ENCODE measurements around the gene DNAH1. TPM values are rescaled to one million over a fixed set of nuclear protein-coding genes. Genes with fewer than 3 reads are reported as not detected.

Gene DNAH1
- total RNA-seq, 4 donors from 2014 or later, result 1.4 to 6.8 (median 2.0) TPM

DNA sequence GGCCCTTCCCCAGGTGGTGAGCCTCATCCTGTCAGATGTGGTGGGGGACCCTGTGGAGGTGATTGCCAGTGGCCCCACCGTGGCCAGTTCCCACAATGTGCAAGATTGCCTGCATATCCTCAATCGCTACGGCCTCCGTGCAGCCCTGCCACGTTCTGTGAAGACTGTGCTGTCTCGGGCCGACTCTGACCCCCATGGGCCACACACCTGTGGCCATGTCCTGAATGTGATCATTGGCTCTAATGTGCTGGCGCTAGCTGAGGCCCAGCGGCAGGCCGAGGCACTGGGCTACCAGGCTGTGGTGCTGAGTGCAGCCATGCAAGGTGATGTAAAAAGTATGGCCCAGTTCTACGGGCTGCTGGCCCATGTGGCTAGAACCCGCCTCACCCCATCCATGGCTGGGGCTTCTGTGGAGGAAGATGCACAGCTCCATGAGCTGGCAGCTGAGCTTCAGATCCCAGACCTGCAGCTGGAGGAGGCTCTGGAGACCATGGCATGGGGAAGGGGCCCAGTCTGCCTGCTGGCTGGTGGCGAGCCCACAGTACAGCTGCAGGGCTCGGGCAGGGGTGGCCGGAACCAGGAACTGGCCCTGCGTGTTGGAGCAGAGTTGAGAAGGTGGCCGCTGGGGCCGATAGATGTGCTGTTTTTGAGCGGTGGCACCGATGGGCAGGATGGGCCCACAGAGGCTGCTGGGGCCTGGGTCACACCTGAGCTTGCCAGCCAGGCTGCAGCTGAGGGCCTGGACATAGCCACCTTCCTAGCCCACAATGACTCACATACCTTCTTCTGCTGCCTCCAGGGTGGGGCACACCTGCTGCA is 23.7 kb upstream of the DNAH1 start:
- ATAC-seq, result no peak
- peaks cover 0 to 25% of the 10 kb centered on the region in 2 donors for H3K36me3 ChIP-seq
- intact Hi-C loops (cut with DNase I; ENCODE audit: low total_unique reads), result no loop called here

DNA sequence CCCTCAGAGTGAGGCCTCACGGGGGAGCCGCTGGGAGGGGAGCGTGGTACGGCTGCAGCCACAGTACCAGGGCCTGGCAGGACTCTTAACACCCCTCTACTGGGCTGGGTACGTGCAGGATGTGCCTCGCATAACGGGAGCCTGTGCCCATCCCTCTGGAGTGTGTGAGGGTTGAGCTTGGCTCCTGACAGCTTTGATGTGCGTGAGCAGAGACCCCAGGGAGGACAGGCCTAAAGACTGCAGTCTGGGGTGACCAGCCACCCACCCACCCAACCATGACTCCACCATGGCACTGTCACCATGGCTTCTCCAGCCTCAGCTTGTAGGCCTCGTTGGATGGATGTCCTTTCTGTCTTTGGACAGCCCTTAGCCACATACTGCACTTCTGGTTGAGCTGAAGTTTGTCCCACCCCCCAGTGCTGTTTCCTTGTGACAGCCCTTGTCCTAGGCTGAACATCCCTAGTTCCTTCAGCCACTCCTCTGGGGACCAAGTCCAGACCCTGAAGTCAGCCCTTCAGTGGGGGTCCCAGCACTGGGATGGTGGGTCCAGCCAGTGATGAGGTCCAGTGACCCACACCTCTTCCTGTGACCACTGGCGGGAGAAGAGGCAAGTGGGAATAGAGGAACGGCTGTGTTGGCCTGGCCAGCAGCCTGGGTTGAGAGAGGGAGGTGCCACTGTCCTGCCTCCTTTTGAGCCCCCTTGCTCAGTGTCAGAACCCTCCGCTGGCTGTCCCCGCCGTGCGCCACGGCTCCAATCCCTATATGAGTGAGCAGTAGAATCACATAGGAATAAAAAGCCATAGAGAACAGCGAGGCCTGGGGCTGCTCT is 22.4 kb upstream of the DNAH1 start:
- H3K9me3 ChIP-seq, result no peaks in the 10 kb centered on the region
- intact Hi-C loops (cut with DNase I; ENCODE audit: low total_unique reads), result no loop called here
- ATAC-seq (no peak), DNase-seq (no peak)
- H3K27me3 ChIP-seq, result no peaks in the 10 kb centered on the region
- in situ Hi-C loops (cut with MboI; ENCODE audit: low sequenced_read_pairs in 4 of 4), result no loop called here
- H3K4me1 ChIP-seq, result peaks cover 0 to under 1% of the 10 kb centered on the region in 2 donors
- peaks cover 0 to 25% of the 10 kb centered on the region in 2 donors for H3K36me3 ChIP-seq
- H3K4me3 ChIP-seq, result no peak overlapping the region
- TF ChIP-seq, protein P1, sequence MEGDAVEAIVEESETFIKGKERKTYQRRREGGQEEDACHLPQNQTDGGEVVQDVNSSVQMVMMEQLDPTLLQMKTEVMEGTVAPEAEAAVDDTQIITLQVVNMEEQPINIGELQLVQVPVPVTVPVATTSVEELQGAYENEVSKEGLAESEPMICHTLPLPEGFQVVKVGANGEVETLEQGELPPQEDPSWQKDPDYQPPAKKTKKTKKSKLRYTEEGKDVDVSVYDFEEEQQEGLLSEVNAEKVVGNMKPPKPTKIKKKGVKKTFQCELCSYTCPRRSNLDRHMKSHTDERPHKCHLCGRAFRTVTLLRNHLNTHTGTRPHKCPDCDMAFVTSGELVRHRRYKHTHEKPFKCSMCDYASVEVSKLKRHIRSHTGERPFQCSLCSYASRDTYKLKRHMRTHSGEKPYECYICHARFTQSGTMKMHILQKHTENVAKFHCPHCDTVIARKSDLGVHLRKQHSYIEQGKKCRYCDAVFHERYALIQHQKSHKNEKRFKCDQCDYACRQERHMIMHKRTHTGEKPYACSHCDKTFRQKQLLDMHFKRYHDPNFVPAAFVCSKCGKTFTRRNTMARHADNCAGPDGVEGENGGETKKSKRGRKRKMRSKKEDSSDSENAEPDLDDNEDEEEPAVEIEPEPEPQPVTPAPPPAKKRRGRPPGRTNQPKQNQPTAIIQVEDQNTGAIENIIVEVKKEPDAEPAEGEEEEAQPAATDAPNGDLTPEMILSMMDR (IDR thresholded peaks at IDR 0.05 in 4 of 5, conservative IDR thresholded peaks at IDR 0.05 in 1 of 5), result no peak
- no peak for TF ChIP-seq POLR2A (IDR thresholded peaks at IDR 0.05)
- H3K27ac ChIP-seq, result no peak overlapping the region

More for the DNA sequence above, 23.7 kb upstream of the DNAH1 start:
- in situ Hi-C loops (cut with MboI; ENCODE audit: low sequenced_read_pairs in 4 of 4), result no loop called here
- no peaks in the 10 kb centered on the region for H3K27me3 ChIP-seq
- H3K27ac ChIP-seq, result no peak overlapping the region
- H3K9me3 ChIP-seq, result no peaks in the 10 kb centered on the region
- peaks cover 5 to 6% of the 10 kb centered on the region in 2 donors for H3K4me1 ChIP-seq
- no peak overlapping the region for H3K4me3 ChIP-seq
- TF ChIP-seq, protein P1 (IDR thresholded peaks at IDR 0.05 in 4 of 5, conservative IDR thresholded peaks at IDR 0.05 in 1 of 5), result no peak
- no peak for TF ChIP-seq POLR2A (IDR thresholded peaks at IDR 0.05)
- DNase-seq, result no peak

- Histone ChIP-seq H3K36me3 (peaks cover 0 to 25% of the 10 kb centered on the region in 2 donors), H3K4me3 (no peak overlapping the region), H3K9me3 (no peaks in the 10 kb centered on the region), H3K27me3 (no peaks in the 10 kb centered on the region), H3K4me1 (no peaks in the 10 kb centered on the region), H3K27ac (no peak overlapping the region)
- in situ Hi-C loops (cut with MboI; ENCODE audit: low sequenced_read_pairs in 4 of 4), result no loop called here
- DNase-seq (no peak), ATAC-seq (no peak)
- intact Hi-C loops (cut with DNase I; ENCODE audit: low total_unique reads), result no loop called here
- no peak for TF ChIP-seq POLR2A (IDR thresholded peaks at IDR 0.05)
- TF ChIP-seq, protein P1 (IDR thresholded peaks at IDR 0.05 in 4 of 5, conservative IDR thresholded peaks at IDR 0.05 in 1 of 5), result no peak
Observed at GRCh38 chr3:52294320-52295150, 21.6 kb upstream of the DNAH1 start.

DNA sequence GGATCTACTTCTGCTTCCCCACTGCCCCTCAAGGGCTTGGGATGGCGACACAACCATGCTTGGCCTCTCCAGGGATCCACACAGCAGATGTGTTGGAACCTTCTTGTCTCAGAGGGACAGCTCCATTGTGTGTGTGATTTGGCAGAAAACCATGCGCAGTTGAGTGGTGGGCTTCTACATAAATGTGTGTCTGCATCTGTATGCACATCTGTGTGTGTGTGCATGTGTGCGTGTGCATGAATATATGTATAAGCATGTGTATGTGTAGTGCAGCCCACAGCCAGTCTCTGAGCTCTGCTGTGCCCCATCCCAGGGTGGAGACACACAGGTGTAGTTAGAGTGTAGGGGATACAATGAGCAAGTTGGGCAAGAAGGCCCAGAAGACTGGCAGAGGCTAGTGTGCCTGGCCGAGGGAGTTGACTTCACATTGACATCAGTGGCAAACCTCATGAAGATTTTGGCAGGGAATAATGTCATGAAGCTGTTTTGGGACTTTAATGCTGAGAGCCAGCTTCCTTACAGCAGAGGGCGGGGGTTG is 20.4 kb upstream of the DNAH1 start:
- H3K36me3 ChIP-seq, result peaks cover 0 to 25% of the 10 kb centered on the region in 2 donors
- ATAC-seq, result no peak

More for the DNA sequence above, 20.4 kb upstream of the DNAH1 start:
- H3K9me3 ChIP-seq, result no peaks in the 10 kb centered on the region
- DNase-seq, result no peak
- no peak overlapping the region for H3K4me3 ChIP-seq
- no peak for TF ChIP-seq POLR2A (IDR thresholded peaks at IDR 0.05)
- TF ChIP-seq, protein P1 (IDR thresholded peaks at IDR 0.05 in 4 of 5, conservative IDR thresholded peaks at IDR 0.05 in 1 of 5), result no peak
- intact Hi-C loops (cut with DNase I; ENCODE audit: low total_unique reads) (no loop called here), in situ Hi-C loops (cut with MboI; ENCODE audit: low sequenced_read_pairs in 4 of 4) (no loop called here)
- H3K27me3 ChIP-seq, result no peaks in the 10 kb centered on the region
- no peaks in the 10 kb centered on the region for H3K4me1 ChIP-seq
- H3K27ac ChIP-seq, result no peak overlapping the region
